HG03571 (cell line): ENCODE results near the gene MALRD1.
"Not testable (repeated sequence)": the region's sequence is repeated elsewhere in the genome, so short reads cannot be mapped to it uniquely, and the experiment has no call there.

Source experiments
- ATAC-seq: cut with Tn5 transposase; IDR thresholded peaks from one replicate; pipeline ENCODE4 v1.9.1; 2021; ENCODE audit not compliant: unreplicated experiment

MALRD1 gene

DNA sequence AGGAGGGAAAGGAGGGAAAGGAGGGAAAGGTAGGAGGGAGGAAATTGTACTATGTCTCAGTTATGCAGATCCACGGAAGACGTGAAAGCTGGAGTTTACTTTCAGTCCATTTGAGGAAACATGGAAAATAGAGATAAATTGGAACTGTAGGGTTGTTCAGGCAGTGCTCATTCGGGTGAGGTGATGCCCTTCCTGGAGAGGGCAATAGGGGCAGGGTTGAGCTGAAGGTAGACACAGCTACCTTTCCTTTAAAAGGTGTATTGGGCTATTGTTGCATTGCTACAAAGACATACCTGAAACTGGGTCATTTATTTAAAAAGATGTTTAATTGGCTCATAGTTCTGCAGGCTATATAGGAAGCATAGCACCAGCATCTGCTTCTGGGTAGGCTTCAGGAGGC lies 650.7 kb downstream of the MALRD1 start:
- ATAC-seq: no peak

- no peak for ATAC-seq
Observed at GRCh38 chr10:19701427-19702052, 652.9 kb downstream of the MALRD1 start.

- ATAC-seq: no peak
Observed at GRCh38 chr10:19702215-19702614, 653.6 kb downstream of the MALRD1 start.

DNA sequence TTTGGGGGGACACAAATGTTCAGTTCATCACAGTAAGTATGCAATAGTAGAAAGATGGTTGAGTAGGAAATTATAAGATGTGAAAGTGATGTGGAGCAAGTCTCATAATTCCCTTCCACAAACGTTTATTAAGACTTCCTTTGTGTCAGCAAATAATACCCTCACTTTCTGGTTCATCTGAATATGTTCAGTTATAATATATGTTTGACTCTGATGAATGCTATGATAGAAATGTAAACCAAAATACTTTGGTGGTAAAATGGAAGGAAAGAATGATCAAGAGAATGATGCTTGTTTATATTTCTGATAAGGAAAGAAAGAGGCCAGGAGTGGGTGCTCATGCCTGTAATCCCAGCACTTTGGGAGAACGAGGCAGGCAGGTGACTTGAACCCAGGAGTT lies 655.9 kb downstream of the MALRD1 start:
- ATAC-seq: no peak

- no peak for ATAC-seq
Observed at GRCh38 chr10:19705250-19705649, 656.6 kb downstream of the MALRD1 start.

- ATAC-seq: no peak
Observed at GRCh38 chr10:19706904-19707303, 658.3 kb downstream of the MALRD1 start.

DNA sequence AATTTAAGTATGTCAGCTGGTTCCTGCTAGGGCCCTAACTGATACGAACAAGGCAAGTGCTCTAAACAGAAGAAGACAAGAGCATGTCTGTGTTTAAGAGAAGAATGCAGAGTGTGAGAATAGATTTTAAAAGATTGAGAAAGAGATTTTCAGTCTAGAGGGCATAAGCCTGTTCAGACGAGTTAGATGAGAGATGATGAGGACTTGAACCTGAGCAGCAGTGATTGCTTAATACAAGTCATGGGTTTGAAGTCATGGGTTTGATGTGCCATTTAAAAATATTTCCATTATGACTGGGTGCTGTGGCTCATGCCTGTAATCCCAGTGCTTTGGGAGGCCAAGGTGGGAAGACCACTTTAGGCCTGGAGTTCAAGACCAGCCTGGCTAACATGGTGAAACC lies 658.8 kb downstream of the MALRD1 start:
- no peak for ATAC-seq

GRCh38 chr10:19708031-19708430 lies 659.4 kb downstream of the MALRD1 start:
- no peak for ATAC-seq

DNA sequence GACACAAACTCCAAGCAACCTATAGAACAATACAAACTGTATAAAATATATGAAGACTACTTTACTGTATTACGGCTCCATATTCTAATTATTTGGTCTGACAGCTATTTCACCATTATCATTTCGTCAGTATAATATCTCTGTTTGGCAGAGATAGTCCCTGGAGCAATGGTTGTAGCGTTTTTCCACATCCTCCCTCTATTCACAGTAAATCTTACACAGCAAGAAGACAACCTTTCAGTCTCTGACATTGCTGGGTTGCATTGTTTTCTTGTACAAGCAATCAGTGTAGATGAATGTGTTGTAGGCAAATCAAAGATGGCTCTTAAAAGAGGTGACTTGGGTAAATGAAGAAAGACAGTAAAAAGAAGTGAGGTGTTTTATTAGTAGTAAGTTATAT lies 662.0 kb downstream of the MALRD1 start:
- ATAC-seq: no peak

DNA sequence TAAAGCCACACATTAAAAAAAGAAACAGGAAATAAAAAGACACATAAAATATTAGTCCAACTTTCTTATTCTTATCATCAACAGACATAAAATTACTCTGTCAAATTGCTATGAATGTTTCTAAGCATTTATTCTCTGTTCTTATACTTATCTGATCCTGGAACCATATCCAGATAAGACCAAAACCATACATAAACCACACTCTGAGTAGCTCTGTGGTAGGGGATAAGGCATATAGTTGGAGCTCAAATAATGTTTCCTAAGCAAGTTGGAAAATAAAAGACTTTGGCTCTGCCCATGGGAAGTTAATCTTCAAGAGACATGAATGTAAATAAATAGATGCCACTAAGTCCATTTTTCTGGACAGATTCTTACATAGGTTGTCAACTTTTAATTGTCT lies 664.6 kb downstream of the MALRD1 start:
- no peak for ATAC-seq

- ATAC-seq: no peak
Observed at GRCh38 chr10:19713800-19714525, 665.4 kb downstream of the MALRD1 start.

GRCh38 chr10:19719284-19719683 lies 670.7 kb downstream of the MALRD1 start:
- ATAC-seq: no peak

DNA sequence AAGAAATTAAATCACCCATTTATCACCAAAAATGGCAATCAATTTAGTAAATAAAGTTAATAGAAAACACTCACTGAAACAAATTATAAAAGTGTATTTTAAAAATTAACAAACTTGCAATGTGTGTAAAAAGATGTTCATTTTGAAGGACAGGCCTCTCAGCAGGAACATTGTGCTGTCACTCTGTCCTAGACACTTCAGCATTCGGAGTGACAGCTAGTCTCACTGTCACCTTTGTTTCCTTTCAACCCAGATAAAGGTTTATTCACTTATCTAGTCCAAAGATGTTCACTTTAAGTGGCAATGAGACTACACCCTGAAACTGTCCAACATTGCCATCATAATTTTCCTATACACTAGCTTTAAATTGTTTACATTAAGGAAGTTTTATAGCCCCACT lies 675.7 kb downstream of the MALRD1 start:
- ATAC-seq: no peak

- ATAC-seq: no peak
Observed at GRCh38 chr10:19728376-19728775, 679.8 kb downstream of the MALRD1 start.

DNA sequence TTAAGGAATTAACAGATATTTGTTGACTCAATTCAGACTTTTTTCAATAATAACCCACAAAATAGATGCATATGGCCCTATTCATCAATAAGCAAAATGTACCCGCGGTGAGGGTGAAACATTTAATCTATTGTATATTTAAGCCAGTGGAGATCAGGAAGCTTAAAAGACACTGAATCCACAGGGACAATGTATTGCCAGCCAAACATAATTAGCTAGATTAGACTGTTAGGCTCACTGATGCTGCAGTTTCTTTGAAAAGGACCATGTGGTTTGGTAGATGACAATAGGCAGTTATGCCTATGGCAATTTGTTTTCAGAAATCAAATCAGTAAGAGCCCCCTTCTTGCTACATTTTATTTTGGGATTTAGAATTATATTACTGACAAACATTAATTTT lies 680.4 kb downstream of the MALRD1 start:
- ATAC-seq: no peak

GRCh38 chr10:19730167-19730906 lies 681.7 kb downstream of the MALRD1 start:
- ATAC-seq: no peak

GRCh38 chr10:19730907-19731217 lies 682.3 kb downstream of the MALRD1 start:
- no peak for ATAC-seq

DNA sequence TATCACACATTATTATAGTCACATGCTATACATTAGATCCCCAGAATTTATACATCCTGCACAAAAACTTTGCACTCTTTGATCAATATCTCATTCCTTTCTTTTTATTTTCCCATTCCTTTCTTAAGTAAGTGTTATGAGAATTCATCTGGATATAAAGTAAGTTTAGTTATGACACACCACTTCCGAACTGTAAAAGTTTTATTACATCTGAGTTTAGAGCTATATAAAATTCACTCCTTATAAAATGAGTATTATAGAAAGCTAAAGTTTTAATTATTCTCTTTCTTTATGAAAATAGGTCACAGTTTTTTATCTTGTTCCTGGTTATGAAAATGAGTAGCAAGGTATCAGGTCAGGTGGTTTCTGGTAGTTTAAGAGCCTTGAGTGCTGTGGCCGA lies 683.0 kb downstream of the MALRD1 start:
- no peak for ATAC-seq

DNA sequence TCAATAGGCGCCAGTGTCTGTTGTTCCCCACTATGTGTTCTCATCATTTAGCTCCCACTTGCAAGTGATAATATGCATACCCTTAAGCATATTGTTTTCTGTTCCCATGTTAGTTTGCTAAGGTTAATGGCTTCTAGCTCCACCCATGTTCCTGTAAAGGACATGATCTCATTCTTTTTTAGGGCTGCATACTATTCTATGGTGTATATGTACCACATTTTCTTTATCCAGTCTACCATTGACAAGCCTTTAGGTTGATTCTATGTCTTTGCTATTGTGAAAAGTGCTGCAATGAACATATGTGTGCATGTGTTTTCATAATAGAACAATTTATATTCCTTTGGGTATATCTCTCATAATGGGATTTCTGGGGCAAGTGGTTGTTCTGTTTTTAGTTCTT lies 689.8 kb downstream of the MALRD1 start:
- ATAC-seq: no peak

GRCh38 chr10:19739232-19739631 lies 690.6 kb downstream of the MALRD1 start:
- ATAC-seq: not testable (repeated sequence)

GRCh38 chr10:19742144-19742543 lies 693.5 kb downstream of the MALRD1 start:
- not testable (repeated sequence) for ATAC-seq

DNA sequence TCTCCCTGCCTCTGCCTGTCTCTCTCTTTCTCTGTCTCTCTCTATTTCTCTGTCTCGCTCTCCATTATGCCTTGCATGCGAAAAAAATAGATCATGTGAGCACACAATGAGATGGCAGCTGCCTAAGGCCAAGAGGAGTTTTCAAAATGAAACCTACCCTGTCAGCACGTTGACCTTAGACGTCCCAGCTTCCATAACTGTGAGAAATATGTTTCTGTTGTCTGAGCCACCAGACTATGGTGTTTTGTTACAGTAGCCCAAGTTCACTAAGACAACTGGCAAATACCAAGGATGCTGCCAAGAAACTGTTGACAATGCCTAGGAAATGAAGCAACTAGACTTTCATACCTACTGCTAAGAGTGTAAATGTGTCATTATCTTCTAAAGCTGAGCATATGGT lies 697.1 kb downstream of the MALRD1 start:
- no peak for ATAC-seq
